IPS-NIHi7 (cell line): ENCODE measurements around the gene BIRC7.

ENCODE experiments used
- DNase-seq: peaks from one replicate; pipeline ENCODE4 v3.0.0; 2012; ENCODE audit warnings: mixed read lengths; ENCODE audit errors: extremely low spot score

Gene BIRC7

DNA sequence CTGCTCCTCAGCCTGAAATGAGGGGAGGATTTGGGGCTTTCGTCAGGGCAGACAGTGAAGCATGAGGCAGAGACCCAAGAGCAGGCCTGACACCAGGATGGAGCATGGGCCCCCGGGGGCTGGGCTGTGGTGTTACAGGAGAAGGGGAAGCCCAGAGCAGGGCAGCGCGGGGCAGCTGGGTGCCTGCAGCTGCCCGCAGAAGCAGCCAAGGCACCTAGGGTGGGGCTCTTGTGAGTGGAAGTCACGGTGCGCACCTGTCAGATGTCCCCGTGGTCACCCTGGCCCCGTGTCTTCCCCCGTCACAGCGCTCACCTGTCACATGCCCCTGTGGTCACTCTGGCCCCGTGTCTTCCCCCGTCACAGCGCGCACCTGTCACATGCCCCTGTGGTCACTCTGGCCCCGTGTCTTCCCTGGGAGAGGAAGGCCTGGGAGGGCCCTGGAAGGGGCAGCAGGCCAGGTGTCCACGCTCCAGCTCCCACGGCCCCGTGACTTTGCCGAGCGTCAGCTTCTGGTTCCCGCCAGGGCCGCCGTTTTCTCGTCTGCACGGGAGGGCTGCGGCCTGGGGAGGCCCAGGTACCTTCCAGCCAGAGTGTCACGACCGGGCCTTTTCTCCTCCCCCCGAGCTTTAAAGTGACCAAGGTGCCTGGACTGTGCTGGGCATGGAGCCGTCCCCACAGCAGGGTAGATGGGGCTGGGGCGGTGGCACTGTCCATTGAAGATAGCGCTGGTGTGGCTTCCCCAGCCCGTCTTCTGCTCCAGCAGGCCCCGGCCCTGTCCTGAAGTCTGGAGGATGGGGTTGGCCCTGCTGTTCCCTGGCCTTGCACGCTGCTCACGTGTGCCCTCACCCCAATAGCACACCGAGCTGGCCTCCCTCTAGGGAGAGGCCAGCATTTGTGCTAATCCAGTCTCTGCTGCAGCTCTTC lies 46.3 kb downstream of the BIRC7 start:
- no peak for DNase-seq

DNA sequence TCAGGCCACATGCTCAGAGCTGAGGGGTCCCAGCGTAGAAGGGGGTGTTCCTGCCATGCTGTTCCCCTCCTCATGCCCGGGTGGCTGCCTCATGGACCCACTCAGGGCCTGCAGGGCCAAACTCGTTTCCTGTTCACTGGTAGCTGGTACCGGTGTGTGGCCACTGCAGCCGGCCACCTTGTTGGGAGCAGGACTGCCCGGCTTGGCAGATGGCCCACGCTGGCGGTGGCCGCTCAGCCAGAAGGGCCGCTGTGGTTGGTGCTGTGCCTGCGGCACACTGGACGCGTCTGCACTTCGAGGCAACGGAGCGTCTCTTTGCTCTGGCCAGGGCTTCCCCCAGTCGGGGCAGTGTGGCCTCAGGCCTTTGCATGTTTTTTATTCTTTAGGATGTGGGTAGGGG lies 47.2 kb downstream of the BIRC7 start:
- no peak for DNase-seq

DNA sequence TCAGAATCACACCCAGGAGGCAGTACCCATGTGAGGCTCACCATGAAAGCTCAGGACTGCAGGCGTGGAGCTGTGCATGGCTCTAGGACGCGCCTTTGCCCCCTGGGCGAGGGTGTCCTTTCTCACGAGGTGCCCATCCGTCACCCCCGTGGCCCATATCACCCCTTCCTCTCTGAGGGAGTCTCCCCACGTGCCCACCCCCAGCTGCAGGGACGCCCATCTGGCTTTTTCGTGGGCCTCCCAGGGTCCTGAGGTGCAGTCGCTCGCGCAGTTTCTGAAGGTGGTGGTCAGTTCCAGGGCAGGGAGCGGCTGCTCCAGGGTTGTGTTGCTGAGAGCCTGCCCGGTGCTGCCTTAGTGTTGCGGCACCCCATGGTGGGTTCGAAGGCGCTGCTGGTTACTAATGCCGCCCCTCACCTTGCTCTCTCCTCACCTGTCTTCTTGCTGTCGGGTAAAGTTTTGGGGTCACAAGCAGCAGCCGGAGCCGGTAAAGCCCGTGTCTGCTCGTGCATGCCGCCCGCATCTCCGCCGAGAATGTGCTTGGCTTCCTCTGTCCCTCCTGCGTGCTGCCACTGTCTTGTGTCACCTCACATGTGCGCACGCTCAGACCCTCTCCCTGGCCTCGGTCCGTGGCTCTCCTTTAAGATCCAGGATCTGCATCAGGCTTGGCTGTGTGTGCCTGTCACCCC lies 47.8 kb downstream of the BIRC7 start:
- no peak for DNase-seq

DNA sequence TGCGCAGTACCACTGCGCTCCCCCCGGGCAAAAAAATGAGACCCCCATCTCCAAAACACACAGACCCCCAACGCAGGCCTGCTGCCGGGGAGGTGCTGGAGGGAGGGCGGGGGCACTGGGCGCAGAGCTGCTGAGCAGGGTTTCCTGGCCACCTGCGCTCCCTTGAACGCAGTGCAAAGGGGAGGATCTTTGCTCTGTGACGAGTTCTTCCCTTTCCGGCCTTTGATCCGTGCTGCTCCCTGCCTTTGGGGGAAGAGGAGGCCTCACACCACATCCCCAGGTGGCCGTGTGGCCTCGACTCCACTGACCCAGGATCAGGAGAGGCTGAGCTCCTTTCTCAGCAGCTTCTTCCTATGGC lies 48.4 kb downstream of the BIRC7 start:
- DNase-seq, result no peak

DNA sequence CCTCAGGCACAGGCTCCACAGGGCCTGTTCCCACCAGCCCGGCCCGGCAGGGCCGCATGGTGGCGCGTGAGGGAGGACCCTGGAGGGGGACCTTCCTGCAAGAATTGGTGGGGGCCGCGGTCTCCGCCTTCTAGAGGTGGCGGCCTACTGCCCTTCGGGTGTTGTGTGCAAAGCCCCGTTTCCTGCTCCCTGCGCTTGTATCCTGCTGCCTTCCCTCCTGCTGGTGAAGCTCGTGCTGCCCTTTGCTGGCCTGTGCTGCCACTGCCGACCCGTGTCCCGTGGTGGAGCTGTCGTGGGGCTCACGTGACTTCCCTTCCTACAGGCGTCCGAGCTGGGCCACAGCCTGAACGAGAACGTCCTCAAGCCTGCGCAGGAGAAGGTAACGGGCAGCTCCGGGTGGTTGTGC lies 48.8 kb downstream of the BIRC7 start:
- DNase-seq, result no peak

DNA sequence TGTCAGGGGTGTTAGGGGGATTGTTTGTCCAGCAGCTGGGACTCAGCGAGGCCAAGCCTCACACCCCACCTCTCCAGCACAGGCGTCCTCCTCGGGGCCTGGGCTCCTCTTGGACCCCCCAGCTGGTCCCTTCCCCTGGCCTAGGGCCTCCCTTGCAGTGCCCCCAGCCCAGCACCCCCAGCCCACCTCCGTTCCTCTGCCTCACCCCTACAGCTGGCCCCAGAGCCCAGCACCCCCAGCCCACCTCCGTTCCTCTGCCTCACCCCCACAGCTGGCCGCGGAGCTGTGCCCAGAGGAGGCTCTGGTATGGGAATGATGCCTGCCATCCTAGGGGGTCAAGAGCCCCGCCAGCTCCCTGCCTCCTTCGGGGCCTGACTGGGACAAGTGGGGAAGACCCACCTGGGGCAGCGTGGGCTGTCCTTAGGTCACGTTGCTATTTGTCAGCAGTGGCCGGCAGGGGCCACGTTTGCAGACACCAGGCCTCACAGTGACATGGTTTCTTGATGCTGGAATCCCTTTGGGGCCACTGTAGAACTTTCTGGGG lies 49.3 kb downstream of the BIRC7 start:
- no peak for DNase-seq

DNA sequence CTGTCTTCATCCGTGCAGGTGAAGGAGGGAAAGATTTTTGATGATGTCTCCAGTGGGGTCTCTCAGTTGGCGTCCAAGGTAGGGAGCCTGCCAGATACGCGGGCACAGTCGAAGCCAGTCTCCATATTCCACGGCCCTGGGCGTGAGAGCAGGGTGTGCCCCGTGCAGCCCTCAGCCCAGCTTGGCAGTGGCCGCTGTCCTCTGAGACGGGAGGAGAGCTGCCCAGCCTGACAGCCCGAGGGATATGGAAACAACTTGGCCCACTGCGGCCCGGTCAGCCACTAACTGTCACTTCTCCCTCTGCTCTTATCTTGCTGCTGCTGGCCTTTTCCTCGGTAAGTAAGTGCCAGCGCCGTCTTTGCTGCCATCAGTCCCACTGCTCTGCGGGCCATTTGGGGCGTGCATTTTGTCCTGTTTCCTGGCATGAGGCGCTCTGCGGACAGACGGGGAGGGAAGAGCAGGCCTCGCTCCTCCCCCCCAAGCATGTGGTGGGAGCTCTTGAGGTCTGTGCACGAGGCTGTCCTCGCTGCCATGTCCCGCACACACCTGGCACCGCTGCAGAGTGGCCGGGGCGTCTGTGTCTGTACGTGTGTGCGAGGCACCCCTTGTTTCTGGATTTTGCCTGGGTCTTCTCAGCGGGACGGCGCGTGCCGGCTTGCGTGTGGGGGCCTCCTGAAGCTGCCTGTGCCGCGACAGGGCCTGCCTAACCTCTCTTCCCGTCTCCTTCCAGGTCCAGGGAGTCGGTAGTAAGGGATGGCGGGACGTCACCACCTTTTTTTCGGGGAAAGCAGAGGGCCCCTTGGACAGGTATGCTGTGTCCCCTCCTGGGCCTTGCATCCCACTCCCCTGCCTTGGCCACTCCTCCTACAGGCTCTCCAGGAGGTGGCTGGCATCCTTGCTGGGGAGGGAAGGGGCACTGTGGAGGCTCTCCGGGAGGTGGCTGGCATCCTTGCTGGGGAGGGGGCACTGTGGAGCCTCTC lies 50.2 kb downstream of the BIRC7 start:
- no peak for DNase-seq

DNA sequence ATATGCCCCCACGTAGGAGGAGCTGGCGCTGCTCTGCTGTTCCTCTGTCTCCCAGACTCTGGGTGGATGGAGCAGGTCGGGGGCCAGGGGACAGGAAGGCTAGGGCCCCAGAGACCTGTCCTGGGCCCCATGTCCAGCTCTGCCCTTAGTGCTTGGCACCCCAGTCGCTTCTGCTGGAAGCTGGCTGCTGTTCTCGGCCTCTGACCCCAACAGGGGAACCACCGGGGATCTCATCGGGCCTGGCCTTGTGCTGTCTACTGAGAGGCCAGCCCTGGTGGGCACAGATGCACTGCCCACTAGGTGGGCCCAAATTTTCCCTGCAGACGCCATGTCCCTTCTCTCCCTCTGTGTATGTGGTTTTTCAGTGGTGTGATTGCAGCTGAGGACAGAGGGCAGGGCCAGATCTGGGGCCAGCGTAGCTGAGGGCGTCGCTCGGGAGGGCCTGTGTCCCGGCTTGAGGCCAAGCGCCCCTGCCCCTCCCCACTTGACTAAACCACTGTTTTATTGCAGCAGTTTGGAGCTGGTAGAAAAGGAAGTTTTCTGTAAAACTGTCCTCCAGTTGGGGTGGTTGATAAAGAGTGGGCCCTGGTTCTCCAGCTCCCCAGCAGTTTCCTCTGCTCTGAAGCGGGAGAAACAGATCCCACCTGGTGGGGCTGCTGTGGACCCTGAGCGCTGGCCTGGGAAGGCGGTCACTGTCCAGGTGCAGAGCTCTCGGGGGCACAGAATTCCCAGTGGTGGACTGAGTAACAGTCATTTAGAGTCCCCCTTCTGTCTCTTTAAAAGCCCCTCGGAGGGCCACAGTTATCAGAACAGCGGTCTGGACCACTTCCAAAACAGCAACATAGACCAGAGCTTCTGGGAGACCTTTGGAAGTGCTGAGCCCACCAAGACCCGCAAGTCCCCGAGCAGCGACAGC lies 51.3 kb downstream of the BIRC7 start:
- DNase-seq, result no peak

DNA sequence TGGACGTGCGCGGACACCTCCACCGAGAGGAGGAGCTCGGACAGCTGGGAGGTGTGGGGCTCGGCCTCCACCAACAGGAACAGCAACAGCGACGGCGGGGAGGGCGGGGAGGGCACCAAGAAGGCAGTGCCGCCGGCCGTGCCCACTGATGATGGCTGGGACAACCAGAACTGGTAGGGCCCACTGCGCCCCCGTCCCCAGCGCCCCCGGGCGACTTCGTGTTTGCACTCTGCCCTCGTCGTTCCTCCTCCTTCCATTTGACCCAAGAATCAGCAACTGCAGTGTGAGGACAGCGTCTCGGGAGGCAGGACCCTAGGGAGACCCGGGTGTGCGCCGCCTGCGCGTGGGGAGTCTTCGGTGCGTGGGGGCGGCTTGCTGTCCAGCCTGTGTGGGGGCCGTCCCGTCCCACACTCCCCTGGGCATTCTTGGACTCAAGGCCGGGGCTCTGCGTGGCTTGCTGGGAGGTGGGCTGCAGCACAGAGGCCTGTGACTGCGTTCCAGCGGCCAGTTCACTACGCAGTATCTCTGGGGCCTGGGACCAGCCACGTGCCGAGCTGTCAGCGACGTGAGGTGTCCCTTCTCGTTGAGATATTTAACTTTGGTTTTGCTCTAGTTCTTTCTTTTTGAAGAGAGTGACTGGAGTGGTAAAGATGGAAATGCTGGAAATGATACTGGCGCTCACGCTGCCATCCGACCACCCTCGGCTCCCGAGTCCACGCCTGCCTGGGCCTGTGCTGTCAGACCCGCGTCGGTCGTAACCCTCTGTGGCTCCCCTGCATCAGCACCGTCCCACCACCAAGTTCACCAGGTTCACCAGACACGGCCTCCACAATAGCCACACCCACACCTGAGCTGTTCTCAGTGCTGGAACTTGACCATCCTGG lies 52.2 kb downstream of the BIRC7 start:
- DNase-seq, result no peak

DNA sequence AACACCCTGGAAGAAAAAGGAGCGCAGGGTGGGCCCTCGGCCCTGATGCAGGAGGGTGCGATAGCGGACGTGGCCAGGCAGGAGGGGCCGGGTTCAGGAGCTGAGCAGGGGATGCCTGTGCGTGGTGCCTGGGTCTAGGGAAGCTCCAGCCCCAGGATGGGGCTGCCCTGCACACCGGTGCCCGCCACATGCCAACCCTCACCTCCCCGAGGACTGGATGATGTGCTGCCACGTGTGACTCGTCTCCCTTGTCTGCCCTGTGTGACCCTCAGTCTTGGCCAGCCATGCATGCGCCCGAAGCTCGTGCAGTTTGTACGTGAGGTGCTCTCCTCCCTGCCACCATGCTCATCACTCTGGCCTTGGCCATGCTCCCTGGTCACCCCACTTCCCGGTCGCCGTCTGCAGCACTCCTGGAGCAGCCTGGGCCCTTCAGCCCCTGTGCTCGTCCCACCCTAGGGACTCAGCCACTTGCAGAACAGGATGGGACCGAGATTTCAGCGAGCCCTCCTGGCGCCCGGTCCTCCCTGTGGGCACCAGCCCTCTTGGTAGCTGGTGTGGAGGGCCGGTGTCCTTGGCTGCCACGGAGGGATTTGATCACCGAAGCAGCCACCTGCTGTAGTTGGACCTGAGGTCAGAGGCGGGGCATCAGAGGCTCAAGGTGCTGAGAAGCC lies 53.0 kb downstream of the BIRC7 start:
- DNase-seq, result no peak

DNA sequence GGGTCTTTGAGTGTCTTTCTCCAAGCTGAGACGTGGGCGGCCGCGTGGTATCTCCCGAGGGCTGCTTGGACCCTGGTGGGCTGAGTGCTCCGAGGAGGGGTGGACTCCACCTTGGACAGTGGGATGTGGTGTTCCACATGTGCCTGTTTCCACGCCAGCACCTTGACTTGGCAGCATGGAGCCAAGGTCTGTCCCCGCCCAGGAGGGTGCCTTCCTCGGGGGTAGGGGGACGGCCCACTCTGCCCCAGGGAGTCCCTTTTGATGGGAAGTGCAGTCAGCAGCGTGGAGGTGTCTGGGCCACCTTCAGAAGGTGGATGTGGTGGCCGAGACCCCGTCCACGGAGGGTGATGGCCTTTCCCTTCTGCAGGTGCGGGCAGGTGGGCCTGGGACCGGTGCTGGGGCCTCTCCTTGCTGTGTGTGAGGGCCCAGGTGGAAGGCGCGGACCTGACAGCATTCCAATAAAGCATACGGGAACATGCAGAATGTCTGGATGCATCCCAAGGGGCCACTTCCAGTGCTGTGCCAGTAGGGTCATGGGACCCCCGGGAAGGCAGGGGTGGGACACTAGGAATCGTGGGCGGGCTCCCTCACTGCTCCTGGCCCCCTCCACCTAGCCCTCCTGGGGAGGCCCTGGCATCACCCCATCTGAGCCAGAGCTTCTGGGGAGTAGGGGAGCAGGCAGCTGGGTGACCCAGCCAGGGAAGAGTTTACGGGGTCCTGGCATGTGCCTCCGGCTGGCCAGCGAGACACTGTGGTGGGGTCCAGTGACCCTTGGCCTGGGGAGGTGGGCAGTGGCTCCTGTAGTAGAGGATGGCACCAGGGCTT lies 53.8 kb downstream of the BIRC7 start:
- no peak for DNase-seq
